K562 (cell line): Measurements from ENCODE around the gene SLC25A1. TPM values are rescaled to one million over a fixed set of nuclear protein-coding genes. Genes with fewer than 3 reads are reported as not detected.

ENCODE experiments used
- ATAC-seq: fragments of 200-7000 bp; cut with Tn5 transposase; 3 replicates; pipeline ENCODE4 v1.9.1; 2020; ENCODE audit warnings: moderate library complexity
- BruUV-seq: library from RNA; stranded (reverse); fragments of 400-500 nt; replicated peaks from 2 replicates; lab custom pipeline; 2021; lab: Mats Ljungman, UMichigan
- CTCF ChIA-PET: fragments of 300-600 bp; formaldehyde crosslinking; extraction: SDS; loops from one replicate; lab custom pipeline; 2021; ENCODE audit warnings: low intra/inter-chr PET ratio; lab: Yijun Ruan, JAX
- POLR2A ChIA-PET: fragments of 300-600, 350-650 bp; sonication (Branson Sonifier 250); formaldehyde crosslinking; extraction: SDS; loops from one replicate; lab custom pipeline; 2021; ENCODE audit warnings: antibody characterized with exemption, inconsistent platforms; lab: Yijun Ruan, JAX
- DNase-seq, 4 experiments: peaks; one replicate each; pipeline versions ENCODE4 v3.0.0 to v3.0.0-alpha.2; 2011 to 2018; ENCODE audit warnings: low spot score in 3 of 4, mixed read lengths in 3 of 4; ENCODE audit errors: extremely low read depth in 1 of 4
- FAIRE-seq: peaks from 2 replicates; lab custom pipeline; 2011; peaks lifted over from hg19 to GRCh38; lab: Jason Lieb, UNC
- H2AFZ ChIP-seq: 2 replicates; pipeline ENCODE4 v1.6.0; 2011; ENCODE audit warnings: low read depth, low read length, control low read depth, inconsistent platforms
- H3K27ac ChIP-seq: fragments of 200-600 bp; 3 replicates; pipeline ENCODE4 v1.8.0; 2011; ENCODE audit warnings: low read depth, mild to moderate bottlenecking, control low read depth, inconsistent platforms, low read length, moderate library complexity, mixed read lengths; ENCODE audit errors: extremely low read depth
- H3K27me3 ChIP-seq, 2 experiments: fragments of 300-600 bp in 1 of 2; 2 replicates in 1 of 2; 3 replicates in 1 of 2; pipeline versions ENCODE4 v1.6.0 to v1.8.0; 2011; ENCODE audit warnings: inconsistent platforms in 2 of 2, low read length in 2 of 2, mild to moderate bottlenecking in 1 of 2, mixed read lengths in 1 of 2, moderate library complexity in 1 of 2; ENCODE audit not compliant: control insufficient read depth in 2 of 2, insufficient read depth in 2 of 2
- H3K36me3 ChIP-seq: fragments of 300-600 bp; 3 replicates; pipeline ENCODE4 v1.8.0; 2011; ENCODE audit warnings: mild to moderate bottlenecking, low read length, inconsistent platforms; ENCODE audit not compliant: control insufficient read depth, insufficient read depth
- H3K4me1 ChIP-seq, 2 experiments: fragments of 200-600 bp in 1 of 2; replicated peaks in 1 of 2; 2 replicates in 1 of 2; 3 replicates in 1 of 2; pipeline versions ENCODE4 v1.5.1 to v1.8.0; 2011; ENCODE audit warnings: inconsistent platforms in 2 of 2, low read length in 2 of 2, mild to moderate bottlenecking in 1 of 2, mixed read lengths in 1 of 2, moderate library complexity in 1 of 2; ENCODE audit not compliant: control insufficient read depth in 2 of 2, insufficient read depth in 2 of 2
- H3K4me2 ChIP-seq: 2 replicates; pipeline ENCODE4 v1.6.1; 2011; ENCODE audit warnings: low read length, control low read depth, inconsistent platforms, mixed read lengths; ENCODE audit not compliant: insufficient read depth
- H3K4me3 ChIP-seq: fragments of 200-600 bp; sonication (generic), shearing (Covaris generic); 2 replicates; pipeline ENCODE4 v1.5.1; 2016; ENCODE audit warnings: control low read depth, inconsistent platforms
- H3K79me2 ChIP-seq: fragments of 200-600 bp; 3 replicates; pipeline ENCODE4 v1.8.0; 2011; ENCODE audit warnings: low read length, inconsistent platforms; ENCODE audit not compliant: control insufficient read depth, insufficient read depth
- H3K9ac ChIP-seq, 2 experiments: 2 replicates each; pipeline versions ENCODE4 v1.6.0 to v1.6.1; 2011; ENCODE audit warnings: low read depth in 2 of 2, low read length in 2 of 2, control low read depth in 1 of 2, inconsistent platforms in 1 of 2, mild to moderate bottlenecking in 1 of 2, mixed read lengths in 1 of 2; ENCODE audit not compliant: insufficient read depth in 1 of 2
- H3K9me1 ChIP-seq: one replicate; pipeline ENCODE4 v1.6.0; 2011; ENCODE audit warnings: inconsistent platforms, mild to moderate bottlenecking, low read length, moderate library complexity; ENCODE audit not compliant: control insufficient read depth, insufficient read depth
- H3K9me3 ChIP-seq: replicated peaks from 2 replicates; pipeline ENCODE4 v1.5.1; 2011; ENCODE audit warnings: low read depth, low read length, inconsistent platforms; ENCODE audit not compliant: control insufficient read depth, insufficient read depth
- H4K20me1 ChIP-seq: replicated peaks from 2 replicates; pipeline ENCODE4 v1.6.1; 2011; ENCODE audit warnings: low read length, inconsistent platforms, mixed read lengths; ENCODE audit not compliant: control insufficient read depth, insufficient read depth
- ARHGAP35 ChIP-seq: fragments of 450-650 bp; IDR thresholded peaks from 2 replicates; pipeline ENCODE4 v1.6.1; 2018; ENCODE audit not compliant: partially characterized antibody
- ARID1B ChIP-seq: fragments of 450-650 bp; IDR thresholded peaks from 2 replicates; pipeline ENCODE4 v1.6.1; 2016; ENCODE audit warnings: antibody characterized with exemption, mild to moderate bottlenecking, inconsistent platforms
- CREB1 ChIP-seq, 2 experiments: sonication (generic) in 1 of 2; formaldehyde crosslinking in 1 of 2; IDR thresholded peaks; 2 replicates each; pipeline versions ENCODE4 v1.6.1 to v1.8.0; 2012 to 2022; ENCODE audit warnings: inconsistent platforms in 1 of 2, mild to moderate bottlenecking in 1 of 2, missing genetic modification reagents in 1 of 2, moderate library complexity in 1 of 2
- DIDO1 ChIP-seq: fragments of 450-650 bp; IDR thresholded peaks from 2 replicates; pipeline ENCODE4 v1.6.1; 2016; ENCODE audit warnings: low read depth, missing biosample characterization, missing genetic modification characterization
- FOXK1 ChIP-seq: sonication (generic); formaldehyde crosslinking; IDR thresholded peaks from 2 replicates; pipeline ENCODE4 v1.8.0; 2022; ENCODE audit warnings: missing genetic modification reagents, mild to moderate bottlenecking, borderline replicate concordance
- KAT8 ChIP-seq: fragments of 450-650 bp; IDR thresholded peaks from 2 replicates; pipeline ENCODE4 v1.6.1; 2016; ENCODE audit warnings: low read depth, mild to moderate bottlenecking
- LEF1 ChIP-seq: fragments of 450-650 bp; IDR thresholded peaks from 2 replicates; pipeline ENCODE4 v1.6.1; 2016; ENCODE audit warnings: mild to moderate bottlenecking
- MTA2 ChIP-seq: fragments of 450-650 bp; IDR thresholded peaks from 2 replicates; pipeline ENCODE4 v1.6.1; 2016; ENCODE audit warnings: low read depth
- NR2C1 ChIP-seq, 2 experiments: fragments of 450-650 bp; IDR thresholded peaks; 2 replicates each; pipeline ENCODE4 v1.6.1; 2017; ENCODE audit warnings: mild to moderate bottlenecking in 2 of 2, antibody characterized with exemption in 1 of 2, inconsistent platforms in 1 of 2, missing compliant biosample characterization in 1 of 2, missing genetic modification characterization in 1 of 2
- PATZ1 ChIP-seq: fragments of 250-450 bp; sonication (Bioruptor Pico); IDR thresholded peaks from 2 replicates; pipeline ENCODE4 v1.5.0; 2020; ENCODE audit warnings: mild to moderate bottlenecking, borderline replicate concordance
- PCBP2 ChIP-seq: fragments of 200-400 bp; formaldehyde crosslinking; IDR thresholded peaks from 2 replicates; pipeline ENCODE4 v1.6.1; 2018; ENCODE audit warnings: low read length, low read depth, mild to moderate bottlenecking, moderate library complexity; ENCODE audit not compliant: poor library complexity, severe bottlenecking
- PTBP1 ChIP-seq: fragments of 200-400 bp; formaldehyde crosslinking; IDR thresholded peaks from 2 replicates; pipeline ENCODE4 v1.6.1; 2017; ENCODE audit warnings: low read depth, low read length
- SAP30 ChIP-seq: fragments of 200-600 bp; sonication (generic); IDR thresholded peaks from 2 replicates; pipeline ENCODE4 v1.6.1; 2012; ENCODE audit warnings: borderline replicate concordance, low read depth, mild to moderate bottlenecking, moderate library complexity, low read length, control low read depth, inconsistent platforms; ENCODE audit not compliant: insufficient read depth, poor library complexity, severe bottlenecking
- STAG1 ChIP-seq: sonication (generic); formaldehyde crosslinking; IDR thresholded peaks from 2 replicates; pipeline ENCODE4 v1.5.0; 2020; ENCODE audit warnings: missing genetic modification reagents, borderline replicate concordance
- TCF3 ChIP-seq: sonication (generic); formaldehyde crosslinking; IDR thresholded peaks from 2 replicates; pipeline ENCODE4 v1.4.0; 2020; ENCODE audit warnings: mild to moderate bottlenecking, missing genetic modification reagents
- THRB ChIP-seq: fragments of 450-650 bp; formaldehyde crosslinking; conservative IDR thresholded peaks from 2 replicates; pipeline ENCODE4 v1.4.0; 2022; ENCODE audit warnings: mild to moderate bottlenecking, missing genetic modification characterization
- ZKSCAN8 ChIP-seq: fragments of 200-800 bp; sonication (Bioruptor generic); IDR thresholded peaks from 2 replicates; pipeline ENCODE4 v1.6.1; 2016; ENCODE audit warnings: missing genetic modification characterization, missing compliant biosample characterization
- ZNF197 ChIP-seq: fragments of 200-800 bp; sonication (Bioruptor generic); IDR thresholded peaks from 2 replicates; pipeline ENCODE4 v1.6.1; 2016; ENCODE audit warnings: low read depth, missing genetic modification characterization, missing compliant biosample characterization
- ZNF316 ChIP-seq: fragments of 450-650 bp; IDR thresholded peaks from 2 replicates; pipeline ENCODE4 v1.6.1; 2016
- WGBS: fragments of 100-300 bp; shearing (Covaris generic); methylation state at CpG from one replicate; pipeline ENCODE4 v1.1.6; 2016; ENCODE audit warnings: low coverage, mixed read lengths; ENCODE audit not compliant: insufficient coverage; ENCODE audit errors: missing lambda C conversion rate; 5-methylcytosine and 5-hydroxymethylcytosine counted together
- in situ Hi-C: fragments of 300-500 bp; cut with MboI; formaldehyde crosslinking; loops from 4 replicates; pipeline ENCODE4 v1.15.0; 2018; ENCODE audit warnings: inconsistent platforms, mixed read lengths
- intact Hi-C: fragments of 100-400 bp; cut with micrococcal nuclease; formaldehyde crosslinking; loops from 2 replicates; pipeline ENCODE4 v1.14.2; 2022
- polyA plus RNA-seq, 8 experiments: library from polyadenylated mRNA; depleted of rRNA in 4 of 8; stranded (reverse) in 5 of 8; unstranded in 3 of 8; fragments of >200 nt; fragmentation: Nextera tagmentation in 2 of 8; fragmentation: Illumina TruSeq in 1 of 8; extraction: Ambion mirVana in 2 of 8; extraction: Trizol in 1 of 8; gene quantifications; 2 replicates each; pipeline versions ENCODE4 v1.2.1 to v1.2.3, GENCODE V29; 2011 to 2014; ENCODE audit warnings: inconsistent platforms in 1 of 8, missing spikeins in 1 of 8
- total RNA-seq, 7 experiments: library from RNA; depleted of rRNA in 6 of 7; stranded (reverse); fragments of >200 nt in 6 of 7; fragmentation: Illumina TruSeq in 2 of 7; extraction: Trizol in 2 of 7; gene quantifications; 2 replicates each; pipeline versions ENCODE4 v1.2.1 to v1.2.3, GENCODE V29; 2011 to 2021; ENCODE audit warnings: low replicate concordance in 1 of 7

Gene SLC25A1
- total and polyA plus RNA-seq, 9 of the 15 experiments (the other 6 are each of a cell fraction or from before 2014, with no cell fraction given) = 11.0 to 408 (median 110) TPM

- no peaks in the 10 kb centered on the region for H3K79me2 ChIP-seq
- BruUV-seq = no TSS peak
- no peak overlapping the region for H3K9ac ChIP-seq
- H3K4me1 ChIP-seq = peaks cover 0 to 22% of the 10 kb centered on the region in 2 experiments; a peak in 2 of 5 replicates
- H3K27ac ChIP-seq = no peak overlapping the region
- no peak for DNase-seq
- H3K4me2 ChIP-seq = no peak overlapping the region
- 0 out of 2 replicates have a peak, but pooled peaks cover 3% of the 10 kb centered on the region for H4K20me1 ChIP-seq
- H3K9me3 ChIP-seq = no peaks in the 10 kb centered on the region
- no peak overlapping the region for H2AFZ ChIP-seq
- intact Hi-C loops = no loop called here
- FAIRE-seq = no peak
- ChIA-PET POLR2A (interaction anchor here (0.6 to 1.0 kb wide), 4 partner anchors 17 to 158 kb away, joined by 3 to 5 read pairs (median 3); no protein-coding TSS in a partner anchor), CTCF (no interaction called here)
- H3K36me3 ChIP-seq = no peaks in the 10 kb centered on the region
- H3K4me3 ChIP-seq = no peak overlapping the region
- H3K9me1 ChIP-seq = no peaks in the 10 kb centered on the region
- H3K27me3 ChIP-seq = peaks cover 45 to 74% of the 10 kb centered on the region in 2 experiments
- ATAC-seq = no peak
- WGBS = 3% methylated on average over 10 of the region's 10 CpGs
- in situ Hi-C loops = no loop called here
- no peak for TF ChIP-seq LEF1
- TF ChIP-seq THRB = no peak
- TF ChIP-seq KAT8 = no peak
- no peak for TF ChIP-seq STAG1 (CRISPR knock-in tag)
- no peak for TF ChIP-seq TCF3 (CRISPR knock-in tag)
- no peak for TF ChIP-seq ZKSCAN8 (CRISPR knock-in tag)
- no peak for TF ChIP-seq ZNF197 (CRISPR knock-in tag)
- no peak for TF ChIP-seq NR2C1 (IDR thresholded peaks at IDR 0.05)
- TF ChIP-seq NR2C1 (tag; IDR thresholded peaks at IDR 0.05) = no peak
- TF ChIP-seq SAP30 = peak; percentile 20
- no peak for TF ChIP-seq PCBP2
- no peak for TF ChIP-seq PATZ1
- TF ChIP-seq DIDO1 (tag) = no peak
- no peak for TF ChIP-seq FOXK1 (CRISPR knock-in tag)
- no peak for TF ChIP-seq MTA2
- peak; percentile 92; the same call in 1 of the 2 replicates for TF ChIP-seq PTBP1
- no peak for TF ChIP-seq ARID1B
- no peak for TF ChIP-seq CREB1 (IDR thresholded peaks at IDR 0.05)
- no peak for TF ChIP-seq CREB1 (CRISPR knock-in tag; IDR thresholded peaks at IDR 0.05)
- no peak for TF ChIP-seq ZNF316
- no peak for TF ChIP-seq ARHGAP35
Observed at GRCh38 chr22:19151329-19152191, 27.0 kb downstream of the SLC25A1 start.
